IMR-90 (cell line): ENCODE results near the gene IL20. TPM values are rescaled to one million over a fixed set of nuclear protein-coding genes. Genes with fewer than 3 reads are reported as not detected.

Source experiments
- ATAC-seq: fragments of 200-7000 bp; cut with Tn5 transposase; 2 replicates; pipeline ENCODE4 v1.9.1; 2020; ENCODE audit warnings: low read depth, mild to moderate bottlenecking, moderate library complexity
- BruUV-seq: library from RNA; stranded (reverse); fragments of 400-500 nt; replicated peaks from 2 replicates; lab custom pipeline; 2021; lab: Mats Ljungman, UMichigan
- CTCF ChIA-PET: fragments of 300-600 bp; formaldehyde crosslinking; extraction: SDS; loops from one replicate; lab custom pipeline; 2021; ENCODE audit warnings: antibody characterized with exemption; lab: Yijun Ruan, JAX
- POLR2A ChIA-PET: fragments of 300-600 bp; sonication (Branson Sonifier 250); formaldehyde crosslinking; loops from one replicate; lab custom pipeline; 2022; ENCODE audit warnings: antibody characterized with exemption; ENCODE audit not compliant: unreplicated experiment; lab: Charles Lee
- DNase-seq: peaks from one replicate; pipeline ENCODE4 v3.0.0; 2013
- H2AFZ ChIP-seq: replicated peaks from 2 replicates; pipeline ENCODE3; 2013; ENCODE audit warnings: low read length, mild to moderate bottlenecking; ENCODE audit not compliant: poor library complexity
- H2AK5ac ChIP-seq: 2 replicates; pipeline ENCODE4 v1.6.1; 2013; ENCODE audit warnings: low read depth, low read length, inconsistent platforms
- H2AK9ac ChIP-seq: replicated peaks from 2 replicates; pipeline ENCODE3; 2013; ENCODE audit warnings: mild to moderate bottlenecking, low read depth, low read length, moderate library complexity; ENCODE audit not compliant: poor library complexity
- H2BK120ac ChIP-seq: 2 replicates; pipeline ENCODE4 v1.6.1; 2013; ENCODE audit warnings: low read depth, low read length, inconsistent platforms
- H2BK15ac ChIP-seq: 3 replicates; pipeline ENCODE4 v1.6.1; 2013; ENCODE audit warnings: low read depth, low read length, inconsistent platforms
- H2BK20ac ChIP-seq: 2 replicates; pipeline ENCODE4 v1.6.1; 2013; ENCODE audit warnings: low read depth, mild to moderate bottlenecking, inconsistent platforms, low read length, moderate library complexity
- H2BK5ac ChIP-seq: 2 replicates; pipeline ENCODE4 v1.6.1; 2013; ENCODE audit warnings: mild to moderate bottlenecking, low read depth, low read length, inconsistent platforms; ENCODE audit not compliant: poor library complexity, severe bottlenecking
- H3K14ac ChIP-seq: replicated peaks from 2 replicates; pipeline ENCODE4 v1.6.1; 2013; ENCODE audit warnings: low read depth, low read length, inconsistent platforms
- H3K18ac ChIP-seq: 2 replicates; pipeline ENCODE4 v1.6.1; 2013; ENCODE audit warnings: low read depth, low read length, control low read depth
- H3K23ac ChIP-seq: 2 replicates; pipeline ENCODE4 v1.6.1; 2013; ENCODE audit warnings: low read depth, low read length, inconsistent platforms
- H3K27ac ChIP-seq: 2 replicates; pipeline ENCODE4 v1.5.1; 2013; ENCODE audit warnings: mild to moderate bottlenecking, control low read depth, low read length; ENCODE audit not compliant: insufficient read depth
- H3K27me3 ChIP-seq: 2 replicates; pipeline ENCODE4 v1.6.1; 2013; ENCODE audit warnings: low read length; ENCODE audit not compliant: control insufficient read depth, insufficient read depth
- H3K36me3 ChIP-seq: 2 replicates; pipeline ENCODE4 v1.6.1; 2013; ENCODE audit warnings: low read length, mixed read lengths; ENCODE audit not compliant: control insufficient read depth, insufficient read depth
- H3K4ac ChIP-seq: 2 replicates; pipeline ENCODE4 v1.6.1; 2013; ENCODE audit warnings: low read depth, low read length, inconsistent platforms
- H3K4me1 ChIP-seq: 2 replicates; pipeline ENCODE4 v1.6.1; 2013; ENCODE audit warnings: low read length, mixed read lengths; ENCODE audit not compliant: control insufficient read depth, insufficient read depth
- H3K4me2 ChIP-seq: 2 replicates; pipeline ENCODE4 v1.6.1; 2013; ENCODE audit warnings: low read depth, mild to moderate bottlenecking, control low read depth, low read length, moderate library complexity
- H3K4me3 ChIP-seq: 2 replicates; pipeline ENCODE4 v1.5.1; 2013; ENCODE audit warnings: low read depth, mild to moderate bottlenecking, control low read depth, low read length, moderate library complexity; ENCODE audit not compliant: insufficient read depth
- H3K56ac ChIP-seq: 2 replicates; pipeline ENCODE4 v1.6.1; 2013; ENCODE audit warnings: low read length, inconsistent platforms; ENCODE audit not compliant: insufficient read depth; ENCODE audit errors: extremely low read depth
- H3K79me1 ChIP-seq, 2 experiments: 2 replicates each; pipeline ENCODE4 v1.6.1; 2013; ENCODE audit warnings: low read length in 2 of 2, inconsistent platforms in 1 of 2, low read depth in 1 of 2
- H3K9ac ChIP-seq: 2 replicates; pipeline ENCODE4 v1.6.1; 2013; ENCODE audit warnings: low read depth, low read length, control low read depth
- H3K9me1 ChIP-seq: 2 replicates; pipeline ENCODE4 v1.6.1; 2013; ENCODE audit warnings: low read length, inconsistent platforms; ENCODE audit not compliant: insufficient read depth
- H3K9me3 ChIP-seq: 2 replicates; pipeline ENCODE4 v1.6.1; 2013; ENCODE audit warnings: low read length; ENCODE audit not compliant: control insufficient read depth, insufficient read depth
- H4K20me1 ChIP-seq: 2 replicates; pipeline ENCODE4 v1.6.1; 2013; ENCODE audit warnings: low read length, inconsistent platforms; ENCODE audit not compliant: insufficient read depth
- H4K5ac ChIP-seq: 2 replicates; pipeline ENCODE4 v1.6.1; 2013; ENCODE audit warnings: mild to moderate bottlenecking, low read depth, low read length, control low read depth
- H4K8ac ChIP-seq, 2 experiments: 2 replicates each; pipeline ENCODE4 v1.6.1; 2013; ENCODE audit warnings: low read depth in 2 of 2, low read length in 2 of 2, control low read depth in 1 of 2, inconsistent platforms in 1 of 2
- H4K91ac ChIP-seq: 2 replicates; pipeline ENCODE4 v1.6.1; 2013; ENCODE audit warnings: low read depth, low read length, inconsistent platforms; ENCODE audit not compliant: insufficient read depth
- CEBPB ChIP-seq: IDR thresholded peaks from 2 replicates; pipeline ENCODE4 v1.6.1; 2012; ENCODE audit warnings: low read depth, low read length, improper control_type of control experiment
- MAFK ChIP-seq: IDR thresholded peaks from 2 replicates; pipeline ENCODE4 v1.6.1; 2012; ENCODE audit warnings: low read depth, low read length, improper control_type of control experiment
- MAZ ChIP-seq: IDR thresholded peaks from 2 replicates; pipeline ENCODE4 v1.6.1; 2012; ENCODE audit warnings: low read depth, mild to moderate bottlenecking, low read length, improper control_type of control experiment, moderate library complexity, borderline replicate concordance
- RAD21 ChIP-seq: IDR thresholded peaks from 2 replicates; pipeline ENCODE4 v1.6.1; 2012; ENCODE audit warnings: low read length, improper control_type of control experiment
- RCOR1 ChIP-seq: IDR thresholded peaks from 2 replicates; pipeline ENCODE4 v1.6.1; 2012; ENCODE audit warnings: mild to moderate bottlenecking, low read length, improper control_type of control experiment; ENCODE audit not compliant: insufficient replicate concordance
- SMC3 ChIP-seq: fragments of 150-350 bp; IDR thresholded peaks from 2 replicates; pipeline ENCODE4 v1.6.1; 2016; ENCODE audit warnings: low read depth, mild to moderate bottlenecking, antibody characterized with exemption, low read length, moderate library complexity
- USF2 ChIP-seq: fragments of 150-350 bp; IDR thresholded peaks from 2 replicates; pipeline ENCODE4 v1.6.1; 2017; ENCODE audit warnings: mild to moderate bottlenecking, antibody characterized with exemption, low read length, low read depth
- WGBS, 2 experiments: methylation state at CpG; one replicate each; pipeline versions ENCODE4 v1.1.5 to v1.1.7; 2013; ENCODE audit warnings: missing lambda C conversion rate in 2 of 2; ENCODE audit not compliant: insufficient read length in 1 of 2; ENCODE audit errors: extremely low coverage in 2 of 2; 5-methylcytosine and 5-hydroxymethylcytosine counted together
- dilution Hi-C: fragments of 300-500 bp; cut with HindIII; formaldehyde crosslinking; loops from one replicate; pipeline ENCODE4 v1.14.3; 2018; ENCODE audit warnings: low sequenced_read_pairs; ENCODE audit not compliant: unreplicated experiment
- in situ Hi-C: fragments of 300-500 bp; cut with MboI; formaldehyde crosslinking; loops from 3 replicates; pipeline ENCODE4 v1.14.3; 2019; ENCODE audit warnings: low sequenced_read_pairs, inconsistent platforms, mixed read lengths
- intact Hi-C: fragments of 100-400 bp; cut with micrococcal nuclease; formaldehyde crosslinking; loops from 2 replicates; pipeline ENCODE4 v1.10.0; 2022
- polyA plus RNA-seq, 3 experiments: library from polyadenylated mRNA; depleted of rRNA; stranded (reverse); fragments of >200 nt; gene quantifications; 2 replicates each; pipeline ENCODE4 v1.2.3, GENCODE V29; 2012; ENCODE audit warnings: low replicate concordance in 1 of 3
- total RNA-seq: library from RNA; depleted of rRNA; stranded (reverse); fragments of >200 nt; gene quantifications from 2 replicates; pipeline ENCODE4 v1.2.3, GENCODE V29; 2012
- TF ChIP-seq, protein P1 (sequence below): fragments of 150-350 bp; IDR thresholded peaks from 2 replicates; pipeline ENCODE4 v1.6.1; 2016; ENCODE audit warnings: low read depth, mild to moderate bottlenecking, low read length, moderate library complexity, borderline replicate concordance

IL20 gene
- total and polyA plus RNA-seq, 2 of the 4 experiments (the other 2 are of a cell fraction) = not detected

DNA sequence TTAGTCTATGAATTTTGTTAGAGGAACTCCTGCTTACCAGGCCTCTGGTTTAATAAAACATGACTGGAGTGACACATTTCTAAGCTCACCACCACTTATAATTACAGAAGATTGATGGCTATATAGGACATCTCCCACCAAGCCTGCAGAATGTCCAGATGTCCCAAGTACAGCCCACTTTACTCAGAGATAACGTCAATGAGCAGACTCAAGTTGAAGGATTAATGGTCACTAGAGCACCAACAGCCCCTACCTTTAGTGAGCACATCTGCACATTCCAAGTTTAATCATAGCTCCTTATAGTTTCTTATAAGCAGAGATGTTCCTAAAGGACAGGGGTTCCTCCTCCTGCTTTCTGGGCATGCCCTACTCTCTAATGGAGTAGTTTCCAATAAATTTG, 37.4 kb upstream of the IL20 start:
- no peak overlapping the region for H3K4me2 ChIP-seq
- H3K9me1 ChIP-seq = peaks cover 6% of the 10 kb centered on the region
- no peak overlapping the region for H3K56ac ChIP-seq
- no peak overlapping the region for H3K27ac ChIP-seq
- dilution Hi-C loops = no loop called here
- H2BK15ac ChIP-seq = no peak overlapping the region
- in situ Hi-C loops = no loop called here
- H3K4ac ChIP-seq = no peak overlapping the region
- DNase-seq = no peak
- H2BK120ac ChIP-seq = no peak overlapping the region
- CTCF ChIA-PET = interaction anchor here (1.0 kb wide), 1 partner anchor 11 kb away, joined by 3 read pairs; no protein-coding TSS in a partner anchor
- H2AFZ ChIP-seq = no peak overlapping the region
- H2AK9ac ChIP-seq = no peak overlapping the region
- no peak overlapping the region for H3K9ac ChIP-seq
- no peaks in the 10 kb centered on the region for H3K9me3 ChIP-seq
- H3K36me3 ChIP-seq = no peaks in the 10 kb centered on the region
- H3K23ac ChIP-seq = no peak overlapping the region
- intact Hi-C loops = no loop called here
- TF ChIP-seq MAZ (no peak), RCOR1 (no peak), CEBPB (no peak), USF2 (no peak), SMC3 (no peak), MAFK (no peak), RAD21 (no peak)
- TF ChIP-seq, protein P1, sequence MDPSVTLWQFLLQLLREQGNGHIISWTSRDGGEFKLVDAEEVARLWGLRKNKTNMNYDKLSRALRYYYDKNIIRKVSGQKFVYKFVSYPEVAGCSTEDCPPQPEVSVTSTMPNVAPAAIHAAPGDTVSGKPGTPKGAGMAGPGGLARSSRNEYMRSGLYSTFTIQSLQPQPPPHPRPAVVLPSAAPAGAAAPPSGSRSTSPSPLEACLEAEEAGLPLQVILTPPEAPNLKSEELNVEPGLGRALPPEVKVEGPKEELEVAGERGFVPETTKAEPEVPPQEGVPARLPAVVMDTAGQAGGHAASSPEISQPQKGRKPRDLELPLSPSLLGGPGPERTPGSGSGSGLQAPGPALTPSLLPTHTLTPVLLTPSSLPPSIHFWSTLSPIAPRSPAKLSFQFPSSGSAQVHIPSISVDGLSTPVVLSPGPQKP = no peak
- peaks cover 5% of the 10 kb centered on the region for H3K4me1 ChIP-seq
- ATAC-seq = no peak
- WGBS, 2 experiments = no CpG with 5 or more reads among the region's 1 CpG
- peaks cover 3% of the 10 kb centered on the region; the same call in 1 of the 2 replicates for H3K27me3 ChIP-seq
- no peak overlapping the region for H2BK5ac ChIP-seq
- H4K20me1 ChIP-seq = no peaks in the 10 kb centered on the region
- H3K4me3 ChIP-seq = no peak overlapping the region
- no peak overlapping the region for H4K5ac ChIP-seq
- no peak overlapping the region for H4K91ac ChIP-seq
- H2BK20ac ChIP-seq = no peak overlapping the region
- POLR2A ChIA-PET = no interaction called here
- no peak overlapping the region for H2AK5ac ChIP-seq
- no TSS peak for BruUV-seq
- no peak overlapping the region for H3K14ac ChIP-seq
- H4K8ac ChIP-seq = no peak overlapping the region
- no peak overlapping the region for H3K18ac ChIP-seq
- no peaks in the 10 kb centered on the region for H3K79me1 ChIP-seq
